GM10248 (cell line): ENCODE results near the gene SFTA2.
A peak's percentile ranks its signal among the peaks of the same experiment; 100 is the strongest.
"Not testable (repeated sequence)": the region's sequence is repeated elsewhere in the genome, so short reads cannot be mapped to it uniquely, and the experiment has no call there.

ENCODE experiments used
- CTCF ChIA-PET: fragments of 300-600 bp; sonication (Branson Sonifier 250); formaldehyde crosslinking; extraction: SDS; loops from one replicate; lab custom pipeline; 2021; ENCODE audit warnings: antibody characterized with exemption; lab: Yijun Ruan, JAX
- POLR2A ChIA-PET: fragments of 350-650 bp; sonication (Branson Sonifier 250); formaldehyde crosslinking; extraction: SDS; loops from one replicate; lab custom pipeline; 2020; ENCODE audit warnings: antibody characterized with exemption; lab: Yijun Ruan, JAX
- DNase-seq: peaks from one replicate; pipeline ENCODE4 v3.0.0; 2012; ENCODE audit errors: extremely low spot score
- CTCF ChIP-seq: IDR thresholded peaks from 2 replicates; pipeline ENCODE4 v1.5.1; 2012; ENCODE audit warnings: mild to moderate bottlenecking, low read depth; ENCODE audit errors: extremely low read depth, missing control alignments, control extremely low read depth

SFTA2 gene

GRCh38 chr6:30914854-30915590 is 16.9 kb downstream of the SFTA2 start:
- POLR2A ChIA-PET: no interaction called here
- no peak for DNase-seq
- CTCF ChIA-PET: interaction anchor here (0.9 to 7.6 kb wide), 24 partner anchors 10 to 279 kb away, joined by 3 to 115 read pairs (median 15); partner anchors contain the start of gene DDR1

GRCh38 chr6:30914076-30914853 is 17.7 kb downstream of the SFTA2 start, which contains the start of gene VARS2:
VARS2 (plus strand) TSS chr6:30914238; CDS start chr6:30914837, 599 bp downstream.
- peak; percentile 17 for TF ChIP-seq CTCF
- ChIA-PET POLR2A (interaction anchor here (0.6 to 1.3 kb wide), 5 partner anchors 10 to 549 kb away, joined by 3 to 7 read pairs (median 3); no protein-coding TSS in a partner anchor), CTCF (interaction anchor here (0.9 to 7.6 kb wide), 32 partner anchors 9 to 382 kb away, joined by 3 to 115 read pairs (median 9); partner anchors contain the start of genes DDR1 and DHX16)
- peak; percentile 99 for DNase-seq

More at GRCh38 chr6:30914854-30915590, 16.9 kb downstream of the SFTA2 start:
- no peak for TF ChIP-seq CTCF

GRCh38 chr6:30913721-30914075 is 18.3 kb downstream of the SFTA2 start:
- TF ChIP-seq CTCF: no peak
- DNase-seq: no peak
- POLR2A ChIA-PET: interaction anchor here (0.6 to 1.3 kb wide), 6 partner anchors 10 to 549 kb away, joined by 3 to 7 read pairs (median 3); no protein-coding TSS in a partner anchor
- CTCF ChIA-PET: interaction anchor here (0.9 to 7.6 kb wide), 26 partner anchors 9 to 381 kb away, joined by 3 to 115 read pairs (median 10); partner anchors contain the start of genes DDR1 and DHX16

- no peak for TF ChIP-seq CTCF
- ChIA-PET CTCF (interaction anchor here (0.9 to 7.6 kb wide), 21 partner anchors 8 to 234 kb away, joined by 3 to 115 read pairs (median 21); partner anchors contain the start of gene DDR1), POLR2A (interaction anchor here (0.6 to 1.3 kb wide), 5 partner anchors 9 to 550 kb away, joined by 3 to 7 read pairs (median 3); no protein-coding TSS in a partner anchor)
- DNase-seq: no peak
Observed at GRCh38 chr6:30912746-30913520, 19.0 kb downstream of the SFTA2 start.

GRCh38 chr6:30910473-30910872 is 21.5 kb downstream of the SFTA2 start:
- POLR2A ChIA-PET, DNase-seq: not testable (repeated sequence)
- CTCF ChIA-PET: interaction anchor here (0.7 to 1.3 kb wide), 2 partner anchors 10 to 286 kb away, joined by 3 read pairs; no protein-coding TSS in a partner anchor

- DNase-seq: no peak
- ChIA-PET POLR2A (no interaction called here), CTCF (interaction anchor here (0.7 to 1.5 kb wide), 2 partner anchors 12 to 30 kb away, joined by 3 to 5 read pairs; no protein-coding TSS in a partner anchor)
- TF ChIP-seq CTCF: no peak
Observed at GRCh38 chr6:30908700-30909099, 23.3 kb downstream of the SFTA2 start.
